CD4-positive, alpha-beta T cell treated with Interferon gamma for 1 hour (primary cell): Measurements from ENCODE around the gene CCDC77.

Experiments used
- DNase-seq: peaks from one replicate; pipeline ENCODE4 v3.0.0-alpha.2; 2020

Gene CCDC77

GRCh38 chr12:454833-455232 lies 53.4 kb downstream of the CCDC77 start:
- no peak for DNase-seq

- DNase-seq = no peak
Observed at GRCh38 chr12:455821-456220, 54.4 kb downstream of the CCDC77 start.

- DNase-seq = no peak
Observed at GRCh38 chr12:457676-458075, 56.2 kb downstream of the CCDC77 start.

GRCh38 chr12:459050-459429 lies 57.6 kb downstream of the CCDC77 start:
- no peak for DNase-seq

- peak; percentile 31 for DNase-seq
Observed at GRCh38 chr12:459430-460258, 58.2 kb downstream of the CCDC77 start, which contains the start of gene B4GALNT3. TSS of gene B4GALNT3 (plus strand) at chr12:459939. CDS start at chr12:460377, 438 bp downstream.

GRCh38 chr12:460261-461230 lies 59.1 kb downstream of the CCDC77 start:
- peak; percentile 19 for DNase-seq

- no peak for DNase-seq
Observed at GRCh38 chr12:461425-461824, 60.0 kb downstream of the CCDC77 start.

- no peak for DNase-seq
Observed at GRCh38 chr12:462936-463705, 61.7 kb downstream of the CCDC77 start.

- no peak for DNase-seq
Observed at GRCh38 chr12:464484-465267, 63.2 kb downstream of the CCDC77 start.

GRCh38 chr12:466039-466438 lies 64.6 kb downstream of the CCDC77 start:
- DNase-seq = no peak

- DNase-seq = no peak
Observed at GRCh38 chr12:466762-467161, 65.3 kb downstream of the CCDC77 start.

- no peak for DNase-seq
Observed at GRCh38 chr12:467591-467990, 66.1 kb downstream of the CCDC77 start.

GRCh38 chr12:468671-469389 lies 67.4 kb downstream of the CCDC77 start:
- DNase-seq = no peak

GRCh38 chr12:470133-470532 lies 68.7 kb downstream of the CCDC77 start:
- no peak for DNase-seq

- no peak for DNase-seq
Observed at GRCh38 chr12:473198-473597, 71.8 kb downstream of the CCDC77 start.

- DNase-seq = no peak
Observed at GRCh38 chr12:473863-474577, 72.6 kb downstream of the CCDC77 start.

GRCh38 chr12:475286-475685 lies 73.8 kb downstream of the CCDC77 start:
- no peak for DNase-seq

GRCh38 chr12:479161-479560 lies 77.7 kb downstream of the CCDC77 start:
- DNase-seq = no peak

GRCh38 chr12:480831-481816 lies 79.7 kb downstream of the CCDC77 start:
- DNase-seq = no peak
